Adipose tissue (tissue), 3 donors: ENCODE data around the gene TOM1L2. TPM values are rescaled to one million over a fixed set of nuclear protein-coding genes. Genes with fewer than 3 reads are reported as not detected.

Experiments used
- H3K27ac ChIP-seq: one replicate; pipeline ENCODE4 v1.5.1; 2013; ENCODE audit warnings: low read depth, low read length
- WGBS, 3 donors: extraction: QIAGEN DNeasy Blood & Tissue Kit; methylation state at CpG; one replicate each; pipeline ENCODE4 v1.1.7; 2013; 5-methylcytosine and 5-hydroxymethylcytosine counted together
- polyA plus RNA-seq, 3 donors: library from polyadenylated mRNA; stranded (reverse); fragments of 200-250 nt; gene quantifications; one replicate each; pipeline ENCODE4 v1.2.3, GENCODE V29; 2013
- donor health status: healthy with polysubstance abuse.
- donor health status: Bipolar disorder and iron deficiency.
- donor health status: healthy.

Gene TOM1L2
- polyA plus RNA-seq, 3 donors = 14.0 to 24.8 (median 16.3) TPM

GRCh38 chr17:17874478-17874877 lies 97.7 kb downstream of the TOM1L2 start:
- no peak overlapping the region for H3K27ac ChIP-seq
- WGBS, 3 donors = 23 to 38% (median 25%) methylated on average over 1 of the region's 1 CpG

GRCh38 chr17:17873450-17873991 lies 98.7 kb downstream of the TOM1L2 start:
- WGBS, 3 donors = 81 to 90% (median 82%) methylated on average over 8 of the region's 8 CpGs
- H3K27ac ChIP-seq = no peak overlapping the region

- WGBS, 3 donors = 68 to 89% (median 72%) methylated on average over 9 of the region's 9 CpGs
These were observed 99.5 kb downstream of the TOM1L2 start for GRCh38 chr17:17872547-17873345.

GRCh38 chr17:17871913-17872312 lies 100.3 kb downstream of the TOM1L2 start:
- no peak overlapping the region for H3K27ac ChIP-seq
- WGBS, 3 donors = 86 to 96% (median 87%) methylated on average over 3 of the region's 3 CpGs

More at GRCh38 chr17:17872547-17873345, 99.5 kb downstream of the TOM1L2 start:
- no peak overlapping the region for H3K27ac ChIP-seq

- H3K27ac ChIP-seq = no peak overlapping the region
- 78 to 91% (median 83%) methylated on average over 6 of the region's 6 CpGs for WGBS, 3 donors
These were observed 102.0 kb downstream of the TOM1L2 start for GRCh38 chr17:17870247-17870646.

- no peak overlapping the region for H3K27ac ChIP-seq
These were observed 103.3 kb downstream of the TOM1L2 start for GRCh38 chr17:17868641-17869522.

GRCh38 chr17:17866897-17867296 lies 105.3 kb downstream of the TOM1L2 start:
- H3K27ac ChIP-seq = no peak overlapping the region
- WGBS, 3 donors = 92 to 98% (median 95%) methylated on average over 4 of the region's 4 CpGs

More at GRCh38 chr17:17868641-17869522, 103.3 kb downstream of the TOM1L2 start:
- WGBS, 3 donors = 44 to 75% (median 46%) methylated on average over 18 of the region's 18 CpGs

- H3K27ac ChIP-seq = no peak overlapping the region
- 86 to 89% (median 88%) methylated on average over 3 of the region's 3 CpGs for WGBS, 3 donors
These were observed 105.8 kb downstream of the TOM1L2 start for GRCh38 chr17:17866425-17866824.

GRCh38 chr17:17865035-17865434 lies 107.2 kb downstream of the TOM1L2 start:
- WGBS, 3 donors = 61 to 92% (median 85%) methylated on average over 1 of the region's 1 CpG
- H3K27ac ChIP-seq = no peak overlapping the region

- WGBS, 3 donors = 67 to 90% (median 82%) methylated on average over 5 of the region's 5 CpGs
These were observed 111.5 kb downstream of the TOM1L2 start for GRCh38 chr17:17860766-17861107.

GRCh38 chr17:17859909-17860765 lies 112.1 kb downstream of the TOM1L2 start:
- no peak overlapping the region for H3K27ac ChIP-seq
- 40 to 42% (median 41%) methylated on average over 8 to 9 of the region's 9 CpGs for WGBS, 3 donors

More at GRCh38 chr17:17860766-17861107, 111.5 kb downstream of the TOM1L2 start:
- no peak overlapping the region for H3K27ac ChIP-seq

- H3K27ac ChIP-seq = no peak overlapping the region
- 86 to 96% (median 94%) methylated on average over 4 of the region's 4 CpGs for WGBS, 3 donors
These were observed 114.7 kb downstream of the TOM1L2 start for GRCh38 chr17:17857496-17857895.

GRCh38 chr17:17856386-17856785 lies 115.8 kb downstream of the TOM1L2 start:
- 89 to 94% (median 92%) methylated on average over 2 of the region's 2 CpGs for WGBS, 3 donors
- H3K27ac ChIP-seq = no peak overlapping the region

- H3K27ac ChIP-seq = no peak overlapping the region
- WGBS, 3 donors = 26 to 66% (median 62%) methylated on average over 3 of the region's 3 CpGs
These were observed 116.2 kb downstream of the TOM1L2 start for GRCh38 chr17:17855976-17856375.

GRCh38 chr17:17853811-17854447 lies 118.3 kb downstream of the TOM1L2 start:
- H3K27ac ChIP-seq = no peak overlapping the region

GRCh38 chr17:17852930-17853329 lies 119.3 kb downstream of the TOM1L2 start:
- 84 to 93% (median 89%) methylated on average over 3 of the region's 3 CpGs for WGBS, 3 donors
- H3K27ac ChIP-seq = no peak overlapping the region

More at GRCh38 chr17:17853811-17854447, 118.3 kb downstream of the TOM1L2 start:
- WGBS, 3 donors = 88 to 96% (median 92%) methylated on average over 8 of the region's 8 CpGs

- WGBS, 3 donors = 84 to 87% (median 85%) methylated on average over 21 of the region's 21 CpGs
These were observed 120.8 kb downstream of the TOM1L2 start for GRCh38 chr17:17851103-17852002.

More at GRCh38 chr17:17851103-17852002, 120.8 kb downstream of the TOM1L2 start:
- no peak overlapping the region for H3K27ac ChIP-seq
